ENCODE data around the gene USP7. TPM values are rescaled to one million over a fixed set of nuclear protein-coding genes. Genes with fewer than 3 reads are reported as not detected.
A peak's percentile ranks its signal among the peaks of the same experiment; 100 is the strongest.

USP7 gene
- polyA plus RNA-seq, 3 donors: 2.4 to 31.7 (median 4.1) TPM

- no peak overlapping the region for H3K9ac ChIP-seq (ENCODE audit: insufficient read depth, low read length, poor library complexity, severe bottlenecking)
- no peak for DNase-seq
- 47% methylated on average over 3 of the region's 6 CpGs for WGBS (ENCODE audit: insufficient coverage)
- H3K4me1 Mint-ChIP-seq: peaks cover 22% of the 10 kb centered on the region
- no peak overlapping the region for H3K4me2 ChIP-seq (replicated peaks; ENCODE audit: extremely low read depth, low read length, poor library complexity, severe bottlenecking)
- no peaks in the 10 kb centered on the region for H3K9me3 Mint-ChIP-seq
- H4K20me1 ChIP-seq (ENCODE audit: insufficient read depth, low read length): peaks cover 100% of the 10 kb centered on the region
- H3K27ac ChIP-seq (ENCODE audit: low read depth in 1 of 2, low read length in 2 of 2): no peak overlapping the region
- H3K9me3 ChIP-seq (replicated peaks in 1 of 2; ENCODE audit: control insufficient read depth in 1 of 2, insufficient read depth in 1 of 2, low read length in 2 of 2): no peaks in the 10 kb centered on the region
- H2AFZ ChIP-seq (ENCODE audit: insufficient read depth, low read depth, low read length, poor library complexity, severe bottlenecking): no peak overlapping the region
- no peaks in the 10 kb centered on the region for H3K27me3 Mint-ChIP-seq (ENCODE audit: low read depth in 3 of 3)
- H3K27ac Mint-ChIP-seq: peak overlapping the region in 1 of 7 donors; percentile 1
- H3K4me3 Mint-ChIP-seq: no peak overlapping the region
- H3K79me2 ChIP-seq (ENCODE audit: insufficient read depth, low read length): peaks cover 100% of the 10 kb centered on the region
- H3K36me3 Mint-ChIP-seq: peaks cover 22 to 34% of the 10 kb centered on the region in 2 donors
- peaks cover 12 to 36% of the 10 kb centered on the region in 2 donors for H3K36me3 ChIP-seq (replicated peaks in 1 of 2; ENCODE audit: control insufficient read depth in 1 of 2, insufficient read depth in 2 of 2, low read length in 2 of 2)
- H3K27me3 ChIP-seq (ENCODE audit: control insufficient read depth in 2 of 2, insufficient read depth in 2 of 2, low read length in 2 of 2): no peaks in the 10 kb centered on the region
- no peaks in the 10 kb centered on the region for H3K4me1 ChIP-seq (ENCODE audit: control insufficient read depth in 1 of 2, insufficient read depth in 2 of 2, low read length in 2 of 2)
- H3K4me3 ChIP-seq (replicated peaks in 1 of 3; ENCODE audit: low read depth in 2 of 3, low read length in 3 of 3): no peak overlapping the region
- no peak for TF ChIP-seq CTCF (IDR thresholded peaks at IDR 0.05)
- intact Hi-C loops (cut with micrococcal nuclease): no loop called here
Measured at GRCh38 chr16:8931859-8932258, 31.8 kb downstream of the USP7 start.

GRCh38 chr16:8929086-8929748 is 34.5 kb downstream of the USP7 start:
- Mint-ChIP-seq H3K27me3 (ENCODE audit: low read depth in 3 of 3) (peaks cover 0 to 1% (median 0%) of the 10 kb centered on the region in 3 donors), H3K9me3 (no peaks in the 10 kb centered on the region), H3K4me3 (no peak overlapping the region), H3K27ac (peak overlapping the region in 1 of 7 donors; percentile 37), H3K36me3 (peaks cover 39 to 54% of the 10 kb centered on the region in 2 donors), H3K4me1 (peaks cover 11% of the 10 kb centered on the region)
- no peaks in the 10 kb centered on the region for H3K9me3 ChIP-seq (replicated peaks in 1 of 2; ENCODE audit: control insufficient read depth in 1 of 2, insufficient read depth in 1 of 2, low read length in 2 of 2)
- no peak overlapping the region for H3K4me2 ChIP-seq (replicated peaks; ENCODE audit: extremely low read depth, low read length, poor library complexity, severe bottlenecking)
- peaks cover 27 to 58% of the 10 kb centered on the region in 2 donors for H3K36me3 ChIP-seq (replicated peaks in 1 of 2; ENCODE audit: control insufficient read depth in 1 of 2, insufficient read depth in 2 of 2, low read length in 2 of 2)
- DNase-seq: no peak
- no peaks in the 10 kb centered on the region for H3K27me3 ChIP-seq (ENCODE audit: control insufficient read depth in 2 of 2, insufficient read depth in 2 of 2, low read length in 2 of 2)
- WGBS (ENCODE audit: insufficient coverage): 93% methylated on average over 13 of the region's 17 CpGs
- H3K4me3 ChIP-seq (replicated peaks in 1 of 3; ENCODE audit: low read depth in 2 of 3, low read length in 3 of 3): no peak overlapping the region
- intact Hi-C loops (cut with micrococcal nuclease): no loop called here
- H2AFZ ChIP-seq (ENCODE audit: insufficient read depth, low read depth, low read length, poor library complexity, severe bottlenecking): no peak overlapping the region
- no peak for TF ChIP-seq CTCF (IDR thresholded peaks at IDR 0.05)
- H3K27ac ChIP-seq (ENCODE audit: low read depth in 1 of 2, low read length in 2 of 2): no peak overlapping the region
- H3K4me1 ChIP-seq (ENCODE audit: control insufficient read depth in 1 of 2, insufficient read depth in 2 of 2, low read length in 2 of 2): no peaks in the 10 kb centered on the region
- no peak overlapping the region for H3K9ac ChIP-seq (ENCODE audit: insufficient read depth, low read length, poor library complexity, severe bottlenecking)
- peaks cover 100% of the 10 kb centered on the region for H4K20me1 ChIP-seq (ENCODE audit: insufficient read depth, low read length)
- peaks cover 100% of the 10 kb centered on the region for H3K79me2 ChIP-seq (ENCODE audit: insufficient read depth, low read length)
